A204.1 (cell line): ENCODE results near the gene KIFAP3.
"Not testable (repeated sequence)": the region's sequence is repeated elsewhere in the genome, so short reads cannot be mapped to it uniquely, and the experiment has no call there.

Experiments used
- FAIRE-seq: peaks from 2 replicates; lab custom pipeline; 2012; peaks lifted over from hg19 to GRCh38; lab: Jason Lieb, UNC

The KIFAP3 gene

DNA sequence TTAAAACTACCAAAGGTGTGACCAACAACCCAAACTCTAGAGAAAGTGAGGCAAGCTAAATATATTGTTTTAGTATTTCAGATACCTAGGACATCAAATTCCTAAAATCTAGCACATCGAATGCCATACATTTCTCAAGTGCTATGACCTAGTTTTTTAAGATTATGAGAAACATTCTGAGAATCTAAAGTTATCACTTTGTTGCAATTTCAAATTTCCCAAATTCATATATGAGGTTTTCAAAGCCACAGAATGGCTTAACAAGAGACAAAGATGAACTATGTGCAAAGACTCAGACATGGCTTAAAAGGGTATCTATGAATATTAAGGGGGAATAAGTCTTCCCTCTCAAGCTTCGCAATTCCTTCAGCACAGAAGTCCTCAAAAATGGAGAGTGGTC, 187.6 kb downstream of the KIFAP3 start:
- FAIRE-seq, result no peak

DNA sequence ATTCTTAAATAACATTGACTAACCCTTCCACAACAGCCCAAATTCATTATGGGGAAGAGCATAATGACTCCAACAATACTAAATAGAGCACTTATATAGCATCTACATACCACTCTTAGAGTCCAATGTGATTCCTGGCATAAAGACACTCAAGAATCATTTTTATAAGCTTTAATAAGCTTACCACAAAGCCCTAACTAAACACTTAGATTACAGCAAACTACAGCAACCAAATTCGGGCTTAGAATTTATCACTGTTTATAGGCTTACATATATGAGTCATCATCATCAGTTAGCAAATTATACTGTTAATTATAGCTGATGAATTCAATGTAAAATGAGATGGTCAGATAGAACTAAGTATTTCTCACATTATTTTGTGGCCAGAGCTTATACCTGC, 188.1 kb downstream of the KIFAP3 start:
- FAIRE-seq, result no peak

DNA sequence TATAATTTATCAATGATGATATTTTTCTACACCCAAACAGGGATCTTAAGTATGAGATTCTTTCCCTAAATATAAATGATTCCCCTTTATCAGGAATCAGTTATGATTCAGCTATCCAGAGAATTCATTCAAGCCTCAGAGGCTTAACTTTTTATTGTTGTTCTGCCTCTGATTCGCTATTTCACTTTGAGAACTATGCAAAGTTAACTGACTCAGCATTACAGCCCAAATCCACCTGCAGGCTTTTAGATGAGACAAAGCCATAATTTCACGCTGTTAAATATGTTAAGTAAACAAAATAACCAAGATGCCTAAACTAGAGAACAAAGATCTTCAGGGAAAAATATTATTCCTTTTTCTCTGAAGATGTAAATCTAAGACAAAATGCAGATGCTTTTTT, 189.3 kb downstream of the KIFAP3 start:
- FAIRE-seq, result no peak

DNA sequence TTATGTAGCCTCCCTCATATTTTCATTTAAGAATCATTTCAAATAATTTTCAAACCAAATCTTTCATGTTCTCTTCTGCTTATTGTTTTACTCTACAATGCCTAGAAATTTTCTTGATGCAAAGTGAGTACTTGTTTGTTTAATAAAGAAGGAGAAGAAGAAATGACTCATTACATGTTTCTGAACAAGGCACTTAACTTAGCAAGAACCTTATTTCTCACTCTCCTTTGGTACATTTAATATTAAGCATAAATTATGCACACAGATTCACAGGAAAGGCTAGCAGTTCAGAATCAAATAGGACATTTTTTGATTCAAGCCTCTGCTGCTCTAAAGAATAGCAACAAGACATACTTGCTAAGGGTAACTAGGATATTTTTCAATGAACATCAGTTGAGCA, 189.9 kb downstream of the KIFAP3 start:
- no peak for FAIRE-seq

DNA sequence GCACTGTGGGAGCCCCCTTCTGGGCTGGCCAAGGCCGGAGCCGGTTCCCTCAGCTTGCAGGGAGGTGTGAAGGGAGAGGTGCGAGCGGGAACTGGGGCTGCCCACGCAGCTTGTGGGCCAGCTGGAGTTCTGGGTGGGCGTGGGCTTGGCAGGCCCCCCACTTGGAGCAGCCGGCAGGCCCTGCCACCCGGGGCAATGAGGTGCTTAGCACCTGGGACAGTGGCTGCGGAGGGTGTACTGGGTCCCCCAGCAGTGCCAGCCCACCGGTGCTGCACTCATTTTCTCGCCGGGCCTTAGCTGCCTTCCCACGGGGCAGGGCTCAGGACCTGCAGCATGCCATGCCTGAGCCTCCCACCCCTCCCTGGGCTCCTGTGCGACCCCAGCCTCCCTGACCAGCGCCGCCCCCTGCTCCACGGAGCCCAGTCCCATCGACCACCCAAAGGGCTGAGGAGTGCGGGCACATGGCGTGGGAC, 192.4 kb downstream of the KIFAP3 start:
- no peak for FAIRE-seq

DNA sequence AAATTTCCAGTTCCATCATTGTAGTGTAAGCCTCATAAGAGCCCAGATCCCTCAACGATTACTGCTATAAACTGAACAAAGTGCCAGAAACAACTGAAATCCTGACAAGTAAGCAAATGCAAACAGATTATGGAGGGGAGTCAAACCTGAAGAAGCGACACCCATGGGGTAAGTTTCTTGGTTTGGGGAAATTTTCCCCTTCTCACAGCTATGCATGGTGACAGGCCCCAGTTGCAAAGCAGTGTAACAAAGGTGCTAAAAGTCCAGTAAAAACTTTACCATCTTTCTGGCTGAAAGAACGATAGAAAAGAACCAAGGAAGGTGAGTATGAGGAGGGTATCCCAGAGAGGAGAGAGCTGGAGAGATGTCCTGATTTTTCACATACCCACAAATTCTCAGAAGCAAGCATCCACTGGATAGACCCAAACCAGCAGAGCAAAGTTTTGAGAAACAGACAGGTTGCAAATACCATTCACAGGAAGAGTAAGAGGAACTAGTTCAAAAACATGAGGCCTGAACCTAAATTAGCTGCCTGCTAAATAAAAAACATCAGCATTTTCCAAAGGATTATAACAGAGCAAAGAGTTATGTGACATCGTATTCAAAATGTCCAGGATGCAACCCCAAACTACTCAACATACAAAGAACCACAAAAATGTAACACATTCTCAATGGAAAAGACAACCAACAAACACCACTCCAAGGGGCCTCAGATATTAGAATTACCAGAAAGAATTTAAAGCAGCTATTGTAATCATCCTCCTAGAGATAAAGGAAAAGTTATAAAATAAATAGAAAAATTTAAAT, 195.3 kb downstream of the KIFAP3 start:
- FAIRE-seq, result no peak

DNA sequence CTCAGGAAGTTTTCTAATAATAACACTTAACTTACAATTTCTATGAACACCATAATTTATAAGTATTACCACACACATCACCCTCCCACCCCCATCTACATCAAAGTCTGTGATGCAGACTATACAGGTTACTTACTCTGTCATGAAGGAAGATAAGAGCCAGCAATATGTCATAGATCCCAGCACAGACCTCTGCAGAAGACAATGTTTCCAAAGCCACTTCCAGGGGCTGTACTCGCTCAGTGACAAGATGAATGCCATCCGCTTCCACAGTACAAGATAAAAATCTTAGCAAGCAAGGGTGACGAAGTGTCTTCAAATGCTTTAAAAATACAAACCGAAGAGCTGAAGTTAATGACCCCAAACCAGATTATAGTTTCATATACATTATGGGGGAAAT, 196.0 kb downstream of the KIFAP3 start:
- FAIRE-seq, result no peak

DNA sequence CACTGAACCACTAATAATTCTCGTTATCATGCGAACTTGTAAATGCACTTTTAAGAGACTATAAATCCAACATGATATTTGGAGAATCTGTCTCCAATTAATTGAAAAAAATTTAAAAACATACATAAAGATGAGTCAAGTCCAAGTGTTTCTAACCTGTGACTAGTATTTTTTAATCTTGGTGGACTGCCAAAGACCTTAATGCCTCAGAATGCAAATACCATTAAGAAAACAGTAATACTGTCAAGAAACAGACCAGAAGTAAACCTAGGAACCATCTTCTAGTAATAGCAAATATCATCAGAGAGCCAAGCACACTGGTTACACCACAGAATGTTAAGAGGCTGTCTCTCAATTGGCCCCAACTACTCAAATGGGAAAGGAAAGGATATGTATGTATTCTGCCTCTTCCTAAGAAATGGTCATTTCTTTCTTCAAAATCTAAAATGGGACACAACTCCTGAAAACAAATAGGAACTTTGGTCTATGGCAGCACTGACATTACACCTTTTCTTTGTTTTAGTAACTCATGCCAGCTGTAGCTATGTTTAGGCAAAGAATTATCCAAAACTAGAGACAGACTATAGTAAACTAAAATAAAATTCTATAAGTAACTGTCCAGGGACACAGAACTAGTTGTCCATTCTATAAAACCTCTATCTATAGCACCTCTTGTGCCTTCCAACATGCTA, 196.5 kb downstream of the KIFAP3 start:
- no peak for FAIRE-seq

DNA sequence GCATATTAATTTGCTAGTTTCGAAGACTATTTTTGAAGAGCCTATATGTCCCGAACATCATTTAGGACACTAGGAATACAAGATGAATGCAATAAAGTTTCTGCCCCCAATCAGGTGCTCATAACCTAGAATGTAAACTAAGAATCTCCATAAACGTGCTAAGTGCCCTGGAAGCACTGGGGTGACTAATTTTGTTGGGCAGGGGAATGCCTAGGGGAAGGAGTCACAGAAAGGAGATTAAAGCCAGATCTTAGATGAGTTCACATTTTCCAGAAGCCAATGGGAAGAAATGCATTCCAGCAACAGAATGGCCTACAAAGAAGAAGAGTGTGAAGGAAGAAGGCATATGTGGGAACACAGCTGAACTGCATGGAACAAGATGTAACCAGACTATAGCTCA, 200.3 kb downstream of the KIFAP3 start:
- FAIRE-seq, result no peak

DNA sequence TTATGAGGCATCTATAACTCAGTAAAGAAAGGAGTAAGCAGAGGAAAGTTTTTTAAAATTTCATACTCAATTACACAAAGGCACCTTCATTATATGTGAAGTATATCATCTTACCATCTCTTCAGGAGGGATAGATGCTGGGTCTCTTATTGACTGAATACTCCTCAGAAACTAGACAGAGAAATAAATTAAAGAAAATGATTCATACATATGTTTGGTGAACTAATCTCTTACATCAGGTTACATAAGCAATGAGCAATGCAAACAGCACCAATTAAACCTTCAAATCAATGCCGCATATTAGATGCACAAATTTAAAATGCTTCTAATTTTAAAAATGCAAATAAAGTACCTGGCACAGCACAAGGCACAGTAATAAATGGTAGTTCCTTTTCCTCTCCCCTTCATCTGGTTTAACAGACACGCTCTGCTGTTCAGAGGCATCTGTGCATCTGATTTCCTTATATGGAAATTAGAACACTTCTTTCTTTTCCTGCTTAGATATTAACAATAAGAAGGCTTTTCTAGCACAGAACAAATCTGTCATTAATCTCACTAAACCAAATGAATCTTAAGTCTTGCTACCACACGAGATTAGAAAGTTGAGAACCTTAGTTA, 200.8 kb downstream of the KIFAP3 start:
- no peak for FAIRE-seq

DNA sequence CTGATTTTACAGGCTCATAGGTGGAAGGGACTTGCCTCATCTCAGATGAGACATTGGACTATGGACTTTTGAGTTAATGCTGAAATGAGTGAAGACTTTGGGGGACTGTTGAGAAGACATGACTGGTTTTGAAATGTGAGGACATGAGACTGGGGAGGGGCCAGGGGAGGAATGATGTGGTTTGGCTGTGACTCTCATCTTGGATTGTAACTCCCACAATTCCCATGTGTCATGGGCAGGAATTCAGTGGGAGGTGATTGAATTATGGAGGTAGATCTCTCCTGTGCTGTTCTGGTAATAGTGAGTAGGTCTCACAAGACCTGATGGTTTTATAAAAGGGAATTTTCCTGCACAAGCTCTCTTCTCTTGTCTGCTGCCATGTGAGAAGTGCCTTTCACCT, 201.6 kb downstream of the KIFAP3 start:
- FAIRE-seq, result no peak

DNA sequence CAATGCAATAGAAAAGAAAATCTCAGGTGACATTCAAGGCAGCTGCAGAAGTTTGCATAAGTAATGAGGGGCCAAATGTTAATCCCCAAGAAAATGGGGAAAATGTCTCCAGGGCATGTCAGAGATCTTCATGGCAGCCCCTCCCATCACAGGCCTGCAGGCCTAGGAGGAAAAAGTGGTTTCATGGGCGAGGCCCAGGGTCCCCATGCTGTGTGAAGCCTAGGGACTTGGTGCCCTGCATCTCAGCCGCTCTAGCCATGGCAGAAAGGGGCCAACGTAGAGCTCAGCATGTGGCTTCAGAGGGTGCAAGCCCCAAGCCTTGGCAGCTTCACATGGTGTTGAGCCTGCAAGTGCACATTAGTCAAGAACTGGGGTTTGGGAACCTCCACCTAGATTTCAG, 202.5 kb downstream of the KIFAP3 start:
- not testable (repeated sequence) for FAIRE-seq
